ENCODE measurements around the gene TRIM17. TPM values are rescaled to one million over a fixed set of nuclear protein-coding genes. Genes with fewer than 3 reads are reported as not detected.
A peak's percentile ranks its signal among the peaks of the same experiment; 100 is the strongest.

TRIM17 gene
- total RNA-seq, 1 experiment from 2014 or later: 0.54 TPM

DNA sequence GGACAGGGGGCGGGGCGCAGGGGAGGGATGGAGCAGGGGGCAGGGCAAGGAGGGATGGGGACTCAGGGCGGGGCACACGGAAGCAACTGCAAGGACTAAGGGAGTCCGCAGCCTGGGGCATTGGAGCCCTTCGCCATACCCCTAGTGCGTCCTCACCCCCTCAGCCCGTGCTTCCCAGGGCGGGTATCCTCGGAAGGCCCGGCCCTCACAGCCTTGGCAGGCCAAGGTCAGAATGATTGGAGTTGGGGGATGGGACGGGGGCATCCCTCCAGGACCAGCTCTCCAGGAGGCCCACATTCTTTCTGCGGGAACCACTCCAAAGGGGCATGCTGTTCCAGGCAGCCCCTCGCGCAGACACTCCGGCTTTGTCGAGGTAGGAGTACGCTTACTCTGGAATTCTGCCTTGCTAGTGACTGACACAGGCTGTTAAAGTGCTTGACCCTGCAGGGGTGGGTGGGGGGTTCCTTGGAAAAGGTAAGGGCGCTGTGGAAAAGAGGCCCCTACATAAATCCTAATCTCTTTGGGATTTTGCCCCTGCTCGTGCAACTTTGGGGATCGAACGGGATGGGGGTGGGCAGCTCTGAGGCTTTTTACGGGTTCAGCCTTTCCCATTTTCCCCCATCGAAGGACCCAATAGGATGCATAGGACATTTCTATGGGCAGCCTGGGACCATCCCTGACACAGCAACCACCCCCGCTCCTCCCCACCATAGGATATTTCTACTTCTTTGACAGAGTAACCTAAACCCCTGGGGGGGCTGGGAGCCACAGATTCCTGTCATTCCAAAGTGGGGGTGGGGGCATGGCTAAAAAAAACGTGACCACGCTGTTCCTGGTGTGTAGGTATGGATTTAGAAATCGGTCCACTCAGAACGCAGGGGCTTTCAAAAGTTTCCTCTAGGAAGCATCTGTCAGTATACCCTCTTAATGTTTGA is 9.3 kb downstream of the TRIM17 start:
- intact Hi-C loops (cut with micrococcal nuclease; ENCODE audit: unreplicated experiment): no loop called here
- Histone ChIP-seq H3K4me3 (ENCODE audit: low read depth, low read length, poor library complexity, severe bottlenecking) (peak overlapping the region; percentile 100), H3K36me3 (ENCODE audit: insufficient read depth, low read length, poor library complexity, severe bottlenecking) (peaks cover 8% of the 10 kb centered on the region), H3K9me3 (ENCODE audit: low read depth, low read length, poor library complexity, severe bottlenecking) (no peaks in the 10 kb centered on the region), H3K4me1 (ENCODE audit: insufficient read depth, low read length, poor library complexity, severe bottlenecking) (peaks cover 9% of the 10 kb centered on the region), H3K27me3 (replicated peaks; ENCODE audit: insufficient read depth, low read depth, low read length, poor library complexity) (no peaks in the 10 kb centered on the region), H3K27ac (ENCODE audit: low read depth, low read length, poor library complexity, severe bottlenecking) (peak overlapping the region; percentile 63)
- TF ChIP-seq, protein P1, sequence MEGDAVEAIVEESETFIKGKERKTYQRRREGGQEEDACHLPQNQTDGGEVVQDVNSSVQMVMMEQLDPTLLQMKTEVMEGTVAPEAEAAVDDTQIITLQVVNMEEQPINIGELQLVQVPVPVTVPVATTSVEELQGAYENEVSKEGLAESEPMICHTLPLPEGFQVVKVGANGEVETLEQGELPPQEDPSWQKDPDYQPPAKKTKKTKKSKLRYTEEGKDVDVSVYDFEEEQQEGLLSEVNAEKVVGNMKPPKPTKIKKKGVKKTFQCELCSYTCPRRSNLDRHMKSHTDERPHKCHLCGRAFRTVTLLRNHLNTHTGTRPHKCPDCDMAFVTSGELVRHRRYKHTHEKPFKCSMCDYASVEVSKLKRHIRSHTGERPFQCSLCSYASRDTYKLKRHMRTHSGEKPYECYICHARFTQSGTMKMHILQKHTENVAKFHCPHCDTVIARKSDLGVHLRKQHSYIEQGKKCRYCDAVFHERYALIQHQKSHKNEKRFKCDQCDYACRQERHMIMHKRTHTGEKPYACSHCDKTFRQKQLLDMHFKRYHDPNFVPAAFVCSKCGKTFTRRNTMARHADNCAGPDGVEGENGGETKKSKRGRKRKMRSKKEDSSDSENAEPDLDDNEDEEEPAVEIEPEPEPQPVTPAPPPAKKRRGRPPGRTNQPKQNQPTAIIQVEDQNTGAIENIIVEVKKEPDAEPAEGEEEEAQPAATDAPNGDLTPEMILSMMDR (conservative IDR thresholded peaks at IDR 0.05; ENCODE audit: low read depth, low read length): no peak
- TF ChIP-seq EZH2 (IDR thresholded peaks at IDR 0.05; ENCODE audit: borderline replicate concordance, low read depth, low read length, poor library complexity, severe bottlenecking): no peak
- BruUV-seq (replicated peaks): TSS peak; percentile 42
- POLR2A ChIA-PET (ENCODE audit: low non-redundant PET): no interaction called here
- CTCF ChIA-PET: interaction anchor here (0.7 kb wide), 2 partner anchors 28 to 592 kb away, joined by 6 to 7 read pairs; no protein-coding TSS in a partner anchor
- DNase-seq (ENCODE audit: low spot score): no peak

- peak overlapping the region; percentile 93 for H3K27ac ChIP-seq (ENCODE audit: low read depth, low read length, poor library complexity, severe bottlenecking)
- no peaks in the 10 kb centered on the region for H3K9me3 ChIP-seq (ENCODE audit: low read depth, low read length, poor library complexity, severe bottlenecking)
- CTCF ChIA-PET: interaction anchor here (0.7 kb wide), 1 partner anchor 63 kb away, joined by 3 read pairs; no protein-coding TSS in a partner anchor
- intact Hi-C loops (cut with micrococcal nuclease; ENCODE audit: unreplicated experiment): no loop called here
- H3K4me1 ChIP-seq (ENCODE audit: insufficient read depth, low read length, poor library complexity, severe bottlenecking): peaks cover 9% of the 10 kb centered on the region
- H3K4me3 ChIP-seq (ENCODE audit: low read depth, low read length, poor library complexity, severe bottlenecking): peak overlapping the region; percentile 100
- no peaks in the 10 kb centered on the region for H3K27me3 ChIP-seq (replicated peaks; ENCODE audit: insufficient read depth, low read depth, low read length, poor library complexity)
- peaks cover 19% of the 10 kb centered on the region for H3K36me3 ChIP-seq (ENCODE audit: insufficient read depth, low read length, poor library complexity, severe bottlenecking)
- TF ChIP-seq EZH2 (IDR thresholded peaks at IDR 0.05; ENCODE audit: borderline replicate concordance, low read depth, low read length, poor library complexity, severe bottlenecking): no peak
- TF ChIP-seq, protein P1 (conservative IDR thresholded peaks at IDR 0.05; ENCODE audit: low read depth, low read length): no peak
- DNase-seq (ENCODE audit: low spot score): no peak
- BruUV-seq (replicated peaks): no TSS peak
- POLR2A ChIA-PET (ENCODE audit: low non-redundant PET): no interaction called here
Measured at GRCh38 chr1:228405979-228406228, 10.8 kb downstream of the TRIM17 start.

- peaks cover 9% of the 10 kb centered on the region for H3K4me1 ChIP-seq (ENCODE audit: insufficient read depth, low read length, poor library complexity, severe bottlenecking)
- no peak for TF ChIP-seq EZH2 (IDR thresholded peaks at IDR 0.05; ENCODE audit: borderline replicate concordance, low read depth, low read length, poor library complexity, severe bottlenecking)
- TF ChIP-seq, protein P1 (conservative IDR thresholded peaks at IDR 0.05; ENCODE audit: low read depth, low read length): no peak
- peak overlapping the region; percentile 93 for H3K27ac ChIP-seq (ENCODE audit: low read depth, low read length, poor library complexity, severe bottlenecking)
- POLR2A ChIA-PET (ENCODE audit: low non-redundant PET): interaction anchor here (0.7 kb wide), 1 partner anchor 52 kb away, joined by 5 read pairs; no protein-coding TSS in a partner anchor
- H3K9me3 ChIP-seq (ENCODE audit: low read depth, low read length, poor library complexity, severe bottlenecking): no peaks in the 10 kb centered on the region
- H3K27me3 ChIP-seq (replicated peaks; ENCODE audit: insufficient read depth, low read depth, low read length, poor library complexity): no peaks in the 10 kb centered on the region
- CTCF ChIA-PET: interaction anchor here (0.7 to 1.0 kb wide), 2 partner anchors 12 to 63 kb away, joined by 3 read pairs; no protein-coding TSS in a partner anchor
- intact Hi-C loops (cut with micrococcal nuclease; ENCODE audit: unreplicated experiment): no loop called here
- BruUV-seq (replicated peaks): no TSS peak
- peaks cover 24% of the 10 kb centered on the region for H3K36me3 ChIP-seq (ENCODE audit: insufficient read depth, low read length, poor library complexity, severe bottlenecking)
- H3K4me3 ChIP-seq (ENCODE audit: low read depth, low read length, poor library complexity, severe bottlenecking): peak overlapping the region; percentile 100
- no peak for DNase-seq (ENCODE audit: low spot score)
Measured at GRCh38 chr1:228405200-228405978, 11.3 kb downstream of the TRIM17 start.
